Measurements from ENCODE around the gene CCL17. TPM values are rescaled to one million over a fixed set of nuclear protein-coding genes. Genes with fewer than 3 reads are reported as not detected.
A peak's percentile ranks its signal among the peaks of the same experiment; 100 is the strongest.

CCL17 gene
- total RNA-seq, 1 experiment from 2014 or later = not detected

GRCh38 chr16:57452021-57452420 lies 47.5 kb downstream of the CCL17 start:
- intact Hi-C loops (cut with micrococcal nuclease) = no loop called here
- H3K27ac Mint-ChIP-seq (ENCODE audit: low read depth, unreplicated experiment) = no peak overlapping the region
- CTCF ChIA-PET = interaction anchor here (3.9 kb wide), 1 partner anchor 10 kb away, joined by 23 read pairs; the partner anchor contains the start of gene POLR2C
- no peak overlapping the region for H3K4me3 Mint-ChIP-seq (ENCODE audit: unreplicated experiment)
- no peaks in the 10 kb centered on the region for H3K27me3 Mint-ChIP-seq (ENCODE audit: insufficient read depth, unreplicated experiment)
- no peak for TF ChIP-seq CTCF (IDR thresholded peaks at IDR 0.05; ENCODE audit: unreplicated experiment)
- peaks cover 14% of the 10 kb centered on the region for H3K4me1 Mint-ChIP-seq (ENCODE audit: insufficient read depth, unreplicated experiment)
- no peaks in the 10 kb centered on the region for H3K9me3 Mint-ChIP-seq (ENCODE audit: unreplicated experiment)
- BruUV-seq (replicated peaks) = no TSS peak
- peaks cover 67% of the 10 kb centered on the region for H3K36me3 Mint-ChIP-seq (ENCODE audit: insufficient read depth, unreplicated experiment)
- POLR2A ChIA-PET = interaction anchor here (6.4 kb wide), 1 partner anchor 12 kb away, joined by 73 read pairs; the partner anchor contains the start of gene POLR2C
- DNase-seq (ENCODE audit: unreplicated experiment) = no peak

- peak within 1 kb of the TSS; percentile 93 for H3K27ac Mint-ChIP-seq (ENCODE audit: low read depth, unreplicated experiment)
- DNase-seq (ENCODE audit: unreplicated experiment) = peak; percentile 81
- peak within 1 kb of the TSS; percentile 76 for H3K4me3 Mint-ChIP-seq (ENCODE audit: unreplicated experiment)
- H3K27me3 Mint-ChIP-seq (ENCODE audit: insufficient read depth, unreplicated experiment) = no peaks in the 10 kb centered on the region
- POLR2A ChIA-PET = interaction anchor here (0.7 to 6.5 kb wide), 11 partner anchors 8 to 217 kb away, joined by 3 to 73 read pairs (median 4); partner anchors contain the start of genes ARL2BP, CIAPIN1 and COQ9
- BruUV-seq (replicated peaks) = no TSS peak
- CTCF ChIA-PET = interaction anchor here (0.5 to 2.5 kb wide), 20 partner anchors 9 to 727 kb away, joined by 3 to 23 read pairs (median 4); partner anchors contain the start of genes ARL2BP, CIAPIN1 and COQ9
- H3K9me3 Mint-ChIP-seq (ENCODE audit: unreplicated experiment) = no peaks in the 10 kb centered on the region
- TF ChIP-seq CTCF (IDR thresholded peaks at IDR 0.05; ENCODE audit: unreplicated experiment) = peak; percentile 98
- intact Hi-C loops (cut with micrococcal nuclease) = loop anchor here (2.0 kb wide), 1 partner anchor 44 kb away; no protein-coding TSS in a partner anchor
- peaks cover 7% of the 10 kb centered on the region for H3K4me1 Mint-ChIP-seq (ENCODE audit: insufficient read depth, unreplicated experiment)
- H3K36me3 Mint-ChIP-seq (ENCODE audit: insufficient read depth, unreplicated experiment) = peaks cover 48% of the 10 kb centered on the region
These were observed 57.8 kb downstream of the CCL17 start, which contains the start of gene POLR2C for GRCh38 chr16:57462209-57462977. POLR2C (plus strand) TSS chr16:57462679; CDS start chr16:57462725, 46 bp downstream.

- Mint-ChIP-seq H3K9me3 (ENCODE audit: unreplicated experiment) (no peaks in the 10 kb centered on the region), H3K4me1 (ENCODE audit: insufficient read depth, unreplicated experiment) (peaks cover 7% of the 10 kb centered on the region), H3K27me3 (ENCODE audit: insufficient read depth, unreplicated experiment) (no peaks in the 10 kb centered on the region), H3K27ac (ENCODE audit: low read depth, unreplicated experiment) (peak overlapping the region; percentile 93), H3K4me3 (ENCODE audit: unreplicated experiment) (peak overlapping the region; percentile 76), H3K36me3 (ENCODE audit: insufficient read depth, unreplicated experiment) (peaks cover 48% of the 10 kb centered on the region)
- POLR2A ChIA-PET = interaction anchor here (0.7 to 6.5 kb wide), 9 partner anchors 8 to 164 kb away, joined by 3 to 73 read pairs (median 4); partner anchors contain the start of genes CIAPIN1, COQ9 and DOK4
- TF ChIP-seq CTCF (IDR thresholded peaks at IDR 0.05; ENCODE audit: unreplicated experiment) = no peak
- no TSS peak for BruUV-seq (replicated peaks)
- CTCF ChIA-PET = interaction anchor here (0.5 to 2.5 kb wide), 18 partner anchors 9 to 1012 kb away, joined by 3 to 23 read pairs (median 5); partner anchors contain the start of genes ARL2BP, CIAPIN1, COQ9 and NUDT21
- intact Hi-C loops (cut with micrococcal nuclease) = loop anchor here (2.0 kb wide), 1 partner anchor 44 kb away; no protein-coding TSS in a partner anchor
- DNase-seq (ENCODE audit: unreplicated experiment) = no peak
These were observed 58.4 kb downstream of the CCL17 start for GRCh38 chr16:57462978-57463362.

- no peak overlapping the region for H3K27ac Mint-ChIP-seq (ENCODE audit: low read depth, unreplicated experiment)
- no TSS peak for BruUV-seq (replicated peaks)
- POLR2A ChIA-PET = interaction anchor here (1.7 to 6.5 kb wide), 2 partner anchors 8 to 16 kb away, joined by 4 to 73 read pairs; partner anchors contain the start of genes CIAPIN1 and COQ9
These were observed 60.0 kb downstream of the CCL17 start for GRCh38 chr16:57464523-57464922.

More at GRCh38 chr16:57464523-57464922, 60.0 kb downstream of the CCL17 start:
- Mint-ChIP-seq H3K9me3 (ENCODE audit: unreplicated experiment) (no peaks in the 10 kb centered on the region), H3K27me3 (ENCODE audit: insufficient read depth, unreplicated experiment) (no peaks in the 10 kb centered on the region), H3K36me3 (ENCODE audit: insufficient read depth, unreplicated experiment) (peaks cover 58% of the 10 kb centered on the region), H3K4me3 (ENCODE audit: unreplicated experiment) (no peak overlapping the region), H3K4me1 (ENCODE audit: insufficient read depth, unreplicated experiment) (peaks cover 7% of the 10 kb centered on the region)
- intact Hi-C loops (cut with micrococcal nuclease) = no loop called here
- DNase-seq (ENCODE audit: unreplicated experiment) = no peak
- no peak for TF ChIP-seq CTCF (IDR thresholded peaks at IDR 0.05; ENCODE audit: unreplicated experiment)
- CTCF ChIA-PET = interaction anchor here (0.7 to 2.3 kb wide), 5 partner anchors 10 to 664 kb away, joined by 3 to 7 read pairs (median 3); partner anchors contain the start of gene CFAP20
